GM18951 (cell line): ENCODE measurements around the gene SMAD6.
"Not testable (repeated sequence)": the region's sequence is repeated elsewhere in the genome, so short reads cannot be mapped to it uniquely, and the experiment has no call there.

Experiments
- POLR2A ChIP-seq: IDR thresholded peaks from 4 replicates; pipeline ENCODE4 v1.6.1; 2011; ENCODE audit warnings: mild to moderate bottlenecking; ENCODE audit not compliant: insufficient read length, insufficient read depth; ENCODE audit errors: extremely low read depth
- in situ Hi-C: fragments of 300-500 bp; cut with MboI; formaldehyde crosslinking; loops from one replicate; pipeline ENCODE4 v1.12.0; 2022; ENCODE audit warnings: low sequenced_read_pairs, mixed read lengths, inconsistent platforms; ENCODE audit not compliant: unreplicated experiment

Gene SMAD6

DNA sequence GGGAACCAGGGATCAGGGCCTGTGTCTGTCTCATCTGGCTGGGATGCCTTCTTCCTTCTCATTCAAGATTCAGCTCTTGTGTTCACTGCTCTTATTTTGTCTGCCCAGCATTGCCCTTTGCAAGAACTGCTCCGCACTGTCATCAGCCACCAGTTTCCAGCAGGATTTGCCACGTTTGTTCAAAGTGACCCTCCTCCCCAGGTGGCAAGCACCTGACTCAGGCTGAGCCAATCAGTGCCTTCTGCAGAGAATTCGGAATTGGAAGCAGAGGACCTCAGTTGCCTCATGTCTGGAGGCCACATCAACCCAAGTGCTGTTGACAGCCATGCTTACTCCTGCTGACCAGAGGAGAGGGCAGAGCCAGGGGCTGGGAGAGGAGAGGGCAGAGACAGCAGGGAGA lies 124.5 kb downstream of the SMAD6 start:
- no peak for TF ChIP-seq POLR2A
- in situ Hi-C loops = no loop called here

DNA sequence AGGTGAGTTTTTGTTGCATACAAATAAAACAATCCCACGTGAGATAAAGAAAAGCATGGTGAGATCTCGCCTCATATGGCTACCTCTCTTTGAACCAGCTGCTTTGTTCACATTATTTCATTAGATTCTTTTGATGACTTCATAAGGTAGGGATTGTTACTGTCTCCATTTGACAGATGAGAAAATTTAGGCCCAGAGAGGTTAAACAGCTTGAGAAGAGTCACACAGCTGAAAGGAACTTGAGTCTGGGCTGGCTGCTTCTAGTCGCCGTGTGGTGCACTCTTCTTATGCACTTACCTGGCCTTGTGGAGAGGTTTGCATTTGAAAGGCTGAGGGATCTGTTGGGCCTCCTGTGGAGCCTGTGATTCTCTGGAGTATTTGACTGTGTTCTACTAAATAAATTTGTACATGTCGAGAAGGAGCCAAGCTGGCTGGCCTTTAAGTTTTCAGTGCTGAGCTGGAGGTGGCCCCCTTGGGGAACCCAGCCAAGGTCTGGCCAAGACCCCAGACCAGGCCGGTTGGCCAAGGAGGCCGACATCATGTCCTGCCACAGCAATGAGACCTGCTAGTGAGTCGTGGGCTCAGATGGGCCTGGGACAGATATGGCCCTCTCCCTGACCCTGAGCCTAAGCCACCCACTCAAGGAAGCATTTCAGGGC lies 125.1 kb downstream of the SMAD6 start:
- in situ Hi-C loops = no loop called here

DNA sequence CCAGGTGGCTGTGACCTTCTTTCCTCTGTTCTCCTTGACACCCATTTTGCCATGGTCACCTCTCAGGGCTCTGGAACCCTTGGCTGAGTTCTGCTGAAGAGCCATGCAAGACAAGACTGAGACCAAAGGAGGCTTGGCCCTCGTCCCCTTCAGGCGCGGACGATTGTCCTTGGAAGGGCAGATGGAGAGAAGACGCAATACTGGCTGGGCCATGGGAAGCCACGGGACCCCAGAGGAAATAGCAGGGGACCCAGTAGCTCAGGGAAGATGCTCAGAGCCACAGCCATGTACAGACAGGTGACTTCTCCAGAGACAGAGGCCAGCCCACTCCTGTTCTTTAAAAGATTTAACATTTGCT lies 125.6 kb downstream of the SMAD6 start:
- in situ Hi-C loops = no loop called here
- no peak for TF ChIP-seq POLR2A

More for the DNA sequence above, 125.1 kb downstream of the SMAD6 start:
- no peak for TF ChIP-seq POLR2A

GRCh38 chr15:66828817-66829541 lies 126.9 kb downstream of the SMAD6 start:
- in situ Hi-C loops = not testable (repeated sequence)

DNA sequence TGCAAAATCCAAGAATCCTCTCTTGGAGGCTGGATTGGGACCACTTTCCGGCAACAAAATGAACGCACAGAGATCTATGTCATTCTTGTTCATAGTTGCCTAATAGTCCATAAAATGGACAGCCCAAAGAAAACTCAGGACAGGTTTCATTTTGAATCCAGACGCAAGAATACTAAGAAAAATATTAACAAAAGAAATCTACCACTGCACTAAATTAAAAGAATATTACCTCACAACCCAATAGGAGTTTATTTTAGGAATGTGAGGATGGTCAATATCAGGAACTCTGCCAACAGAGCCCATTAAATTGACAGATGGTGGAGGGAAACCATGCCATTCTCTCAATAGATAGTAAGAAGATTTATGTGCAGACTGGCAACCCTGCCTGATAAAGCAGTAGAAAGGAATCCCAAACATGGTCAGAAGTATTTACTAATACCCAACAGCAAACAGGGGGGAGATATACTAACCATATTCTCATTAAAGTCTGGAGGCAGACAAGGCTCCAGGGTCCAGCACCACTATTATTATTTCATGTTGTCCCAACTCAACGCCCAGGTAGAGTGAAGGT lies 127.6 kb downstream of the SMAD6 start:
- in situ Hi-C loops = no loop called here
- TF ChIP-seq POLR2A = no peak

DNA sequence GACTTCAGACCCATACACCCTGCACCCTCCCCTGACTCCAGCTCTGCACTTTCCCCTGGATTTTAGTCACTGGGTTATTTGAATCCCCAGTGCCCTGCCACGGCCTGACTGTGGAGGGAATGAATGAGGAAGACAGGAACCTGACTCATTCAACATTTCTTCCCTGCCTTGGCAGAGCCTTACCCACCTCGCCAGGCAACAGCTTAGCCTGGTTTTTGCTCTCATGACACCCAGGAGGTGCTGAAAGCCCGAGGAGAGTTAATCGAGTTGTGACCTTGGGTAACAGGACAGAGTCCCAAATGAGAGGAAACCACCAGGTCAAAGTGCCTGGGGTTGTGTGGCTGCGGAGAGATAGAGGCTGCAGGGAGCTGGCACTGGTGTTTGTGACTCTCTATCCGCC lies 128.3 kb downstream of the SMAD6 start:
- in situ Hi-C loops = no loop called here
- no peak for TF ChIP-seq POLR2A

DNA sequence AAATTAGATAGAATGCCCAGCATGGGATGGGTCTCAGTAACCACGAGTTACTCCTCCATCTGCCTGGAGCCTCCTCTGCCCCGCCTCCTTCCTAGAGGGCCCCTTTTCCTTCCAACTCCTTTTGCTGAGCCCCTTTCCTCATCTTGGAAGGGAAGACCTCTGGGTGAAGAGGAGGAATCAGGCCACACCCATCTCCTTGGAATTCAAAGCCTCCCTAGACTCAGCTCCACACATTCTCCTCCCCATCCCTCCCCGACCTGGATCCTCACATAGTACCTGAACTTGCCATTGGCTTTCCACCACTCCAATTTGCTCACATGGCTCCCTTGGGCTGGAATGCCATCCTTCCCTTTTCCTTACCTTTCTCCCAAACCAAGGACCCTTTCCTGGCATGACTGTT lies 128.8 kb downstream of the SMAD6 start:
- no peak for TF ChIP-seq POLR2A

DNA sequence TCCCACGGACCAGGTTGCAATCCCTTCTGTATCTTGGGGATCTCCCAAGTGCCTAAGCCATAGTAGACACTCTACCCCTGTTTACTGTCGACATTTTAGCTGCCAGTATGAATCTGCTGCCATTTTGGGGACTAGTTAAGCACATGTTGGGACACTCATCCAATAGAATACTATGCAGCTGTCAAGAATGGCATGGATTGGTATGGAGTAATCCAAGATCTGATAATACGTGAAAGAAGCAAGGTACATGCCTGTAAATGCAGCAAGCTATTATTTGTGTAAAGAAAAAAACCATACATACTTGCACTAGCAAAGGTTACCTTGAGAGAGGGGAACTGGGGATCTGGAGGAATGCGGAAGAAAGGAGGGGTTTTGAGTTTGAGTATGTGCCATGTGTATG lies 129.3 kb downstream of the SMAD6 start:
- TF ChIP-seq POLR2A = no peak
- in situ Hi-C loops = no loop called here

More for the DNA sequence above, 128.8 kb downstream of the SMAD6 start:
- in situ Hi-C loops = no loop called here

DNA sequence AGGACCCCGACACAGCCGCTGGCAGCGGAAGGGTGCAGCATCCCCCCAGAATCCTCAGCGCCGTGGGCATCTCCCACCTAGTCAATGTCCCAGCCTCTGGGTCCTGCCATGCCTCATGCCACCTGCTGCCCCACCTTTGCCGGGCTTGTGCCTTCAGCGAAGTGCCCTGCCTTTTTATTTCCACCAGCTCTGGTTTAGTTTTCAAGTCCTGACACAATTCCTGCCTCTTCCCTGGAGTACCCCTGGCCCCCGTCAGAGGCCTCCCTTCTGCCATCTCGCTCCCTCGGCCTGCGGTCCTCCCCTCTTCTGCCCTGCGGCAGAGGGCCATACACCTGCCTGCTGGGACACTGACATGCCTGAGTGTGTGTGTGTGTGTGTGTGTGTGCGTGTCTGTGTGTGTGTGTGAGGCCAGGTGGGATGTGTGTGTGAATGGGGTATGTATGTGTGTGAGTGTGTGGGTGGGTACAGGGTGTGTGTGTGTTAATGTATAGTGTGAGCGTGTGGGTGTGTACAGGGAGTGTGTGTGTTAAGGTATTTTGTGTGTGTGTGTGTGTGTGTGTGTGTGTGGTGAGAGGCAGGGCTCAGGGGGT lies 129.9 kb downstream of the SMAD6 start:
- in situ Hi-C loops = no loop called here
- no peak for TF ChIP-seq POLR2A
